Cerebellar nuclear complex (tissue), 1 donor: ENCODE measurements around the gene MBLAC2.
A peak's percentile ranks its signal among the peaks of the same experiment; 100 is the strongest.

Experiments
- DNase-seq, 2 experiments: peaks; one replicate each; lab custom pipeline; 2025; lab: John Stamatoyannopoulos, UW

The MBLAC2 gene

GRCh38 chr5:90474235-90475107 is at the start of gene MBLAC2, which contains the start of gene POLR3G:
Gene MBLAC2 (minus strand): TSS chr5:90474771. CDS start chr5:90474292, 479 bp downstream.
Gene POLR3G (plus strand): TSS chr5:90474864. CDS start chr5:90485568, 10,704 bp downstream.
- peak; percentile 7 to 73 for DNase-seq

GRCh38 chr5:90519081-90519480 is 44.5 kb upstream of the MBLAC2 start:
- DNase-seq: no peak

- no peak for DNase-seq
Observed at GRCh38 chr5:90518661-90519060, 44.1 kb upstream of the MBLAC2 start.

GRCh38 chr5:90514520-90514919 is 39.9 kb upstream of the MBLAC2 start:
- DNase-seq: no peak

GRCh38 chr5:90510438-90510837 is 35.9 kb upstream of the MBLAC2 start:
- no peak for DNase-seq

GRCh38 chr5:90506221-90506620 is 31.6 kb upstream of the MBLAC2 start:
- no peak for DNase-seq

- DNase-seq: no peak
Observed at GRCh38 chr5:90504743-90505142, 30.2 kb upstream of the MBLAC2 start.

- DNase-seq: no peak
Observed at GRCh38 chr5:90503596-90503995, 29.0 kb upstream of the MBLAC2 start.

- no peak for DNase-seq
Observed at GRCh38 chr5:90495146-90495545, 20.6 kb upstream of the MBLAC2 start.

- DNase-seq: no peak
Observed at GRCh38 chr5:90494043-90494442, 19.5 kb upstream of the MBLAC2 start.

GRCh38 chr5:90488791-90489190 is 14.2 kb upstream of the MBLAC2 start:
- DNase-seq: no peak

- no peak for DNase-seq
Observed at GRCh38 chr5:90484540-90484939, 10.0 kb upstream of the MBLAC2 start.

GRCh38 chr5:90483206-90483605 is 8.6 kb upstream of the MBLAC2 start:
- DNase-seq: no peak

GRCh38 chr5:90480699-90481098 is 6.1 kb upstream of the MBLAC2 start:
- no peak for DNase-seq

- no peak for DNase-seq
Observed at GRCh38 chr5:90479611-90480385, 5.2 kb upstream of the MBLAC2 start.

- no peak for DNase-seq
Observed at GRCh38 chr5:90477621-90478215, 3.1 kb upstream of the MBLAC2 start.

- no peak for DNase-seq
Observed at GRCh38 chr5:90477073-90477472, 2.5 kb upstream of the MBLAC2 start.

GRCh38 chr5:90476391-90476790 is 1.8 kb upstream of the MBLAC2 start:
- DNase-seq: no peak

- DNase-seq: no peak
Observed at GRCh38 chr5:90475436-90475980, 937 bp upstream of the MBLAC2 start.

GRCh38 chr5:90473396-90474234 is 956 bp downstream of the MBLAC2 start:
- DNase-seq: peak in 1 of 2 experiments; percentile 17

GRCh38 chr5:90472783-90473395 is 1.7 kb downstream of the MBLAC2 start:
- DNase-seq: no peak
